Measurements from ENCODE around the gene IQCK.
"Not testable (repeated sequence)": the region's sequence is repeated elsewhere in the genome, so short reads cannot be mapped to it uniquely, and the experiment has no call there.

The IQCK gene, protein sequence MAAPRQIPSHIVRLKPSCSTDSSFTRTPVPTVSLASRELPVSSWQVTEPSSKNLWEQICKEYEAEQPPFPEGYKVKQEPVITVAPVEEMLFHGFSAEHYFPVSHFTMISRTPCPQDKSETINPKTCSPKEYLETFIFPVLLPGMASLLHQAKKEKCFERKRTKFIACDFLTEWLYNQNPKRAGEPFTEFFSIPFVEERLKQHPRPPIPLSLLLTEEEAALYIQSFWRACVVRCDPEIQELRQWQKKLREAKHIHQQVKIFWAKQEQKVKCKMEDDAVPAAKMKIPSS

DNA sequence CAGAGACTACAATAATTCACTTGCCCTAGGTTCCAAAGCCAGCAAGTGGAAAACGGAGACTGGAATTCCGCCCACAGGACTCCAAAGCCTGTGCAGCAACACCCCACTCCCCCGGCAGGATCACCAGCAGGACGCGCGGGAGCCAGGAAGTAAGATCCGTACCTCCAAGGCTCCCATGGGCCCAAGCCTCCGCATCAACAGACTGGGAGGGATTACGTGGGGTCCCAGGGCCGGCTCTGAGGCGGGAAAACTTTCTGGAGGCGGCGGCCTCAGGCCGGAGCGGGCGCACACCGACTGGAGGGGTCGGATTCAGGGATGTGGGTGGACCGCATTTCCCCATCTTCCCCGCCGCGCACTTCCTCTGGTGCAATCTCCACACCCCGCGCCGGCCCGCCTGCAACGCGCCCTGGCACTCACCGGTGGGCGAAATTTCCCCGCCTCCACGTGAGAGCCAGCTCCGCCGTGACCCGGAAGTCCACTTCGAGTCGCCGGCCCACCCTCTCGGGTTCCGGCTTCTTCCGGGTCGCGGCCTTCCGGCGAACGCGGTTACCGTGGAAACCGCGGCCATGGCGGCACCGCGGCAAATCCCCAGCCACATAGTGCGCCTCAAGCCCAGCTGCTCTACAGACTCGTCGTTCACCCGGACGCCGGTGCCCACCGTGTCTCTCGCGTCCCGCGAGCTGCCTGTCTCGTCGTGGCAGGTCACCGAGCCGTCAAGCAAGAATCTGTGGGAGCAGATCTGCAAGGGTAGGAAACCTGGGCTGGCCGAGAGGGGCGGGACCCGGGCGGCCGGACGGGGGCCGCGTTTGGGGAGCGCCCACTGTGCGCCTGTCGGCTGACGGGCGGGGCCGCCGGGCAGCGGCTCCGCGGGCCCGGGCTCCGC, at the start of gene IQCK, which contains the start of gene KNOP1:
Gene IQCK (plus strand): TSS at position 531 of the 883 bp plus-strand sequence. CDS start 36 bp downstream, at position 567.
Gene KNOP1 (minus strand): TSS at position 487 of the 883 bp plus-strand sequence. CDS start 3,192 bp downstream, outside the sequence.
- DNase-seq = peak; percentile 73 to 89

DNA sequence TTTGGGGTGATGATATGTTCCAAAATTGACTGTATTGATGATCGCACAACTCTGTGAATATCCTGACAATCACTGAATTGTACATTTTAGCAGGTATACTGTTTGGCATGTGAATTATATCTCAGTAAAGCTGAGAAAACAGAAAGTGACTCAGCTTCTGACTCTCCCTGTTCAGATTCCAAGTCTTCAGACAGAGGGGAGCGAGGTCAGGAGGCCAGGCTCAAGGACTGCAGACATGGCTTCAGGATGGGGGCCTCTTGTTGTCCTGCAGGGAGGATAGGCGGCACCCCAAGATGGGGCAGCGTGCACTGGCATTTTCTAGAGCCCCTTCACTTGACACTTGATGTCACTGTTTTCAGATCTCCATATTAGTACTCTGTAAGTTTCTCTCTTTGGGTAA, 45.7 kb upstream of the IQCK start:
- no peak for DNase-seq

DNA sequence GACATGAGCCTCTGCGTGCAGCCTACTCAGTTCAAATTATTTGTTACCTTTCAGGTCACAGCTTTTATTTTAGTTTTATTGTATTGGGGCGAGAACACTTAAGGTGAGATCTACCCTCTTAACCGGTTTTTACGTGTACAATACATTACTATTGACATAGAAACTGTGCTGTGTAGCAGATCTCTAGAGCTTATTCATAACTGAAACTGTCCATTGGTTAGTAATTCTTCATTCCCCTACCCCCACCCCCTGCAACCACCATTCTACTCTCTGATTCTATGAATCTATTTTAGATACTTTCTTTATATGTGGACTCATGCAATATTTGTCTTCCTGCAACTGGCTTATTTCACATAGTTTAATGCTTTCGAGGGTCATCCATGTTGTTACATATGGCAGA, 43.6 kb upstream of the IQCK start:
- DNase-seq = no peak

DNA sequence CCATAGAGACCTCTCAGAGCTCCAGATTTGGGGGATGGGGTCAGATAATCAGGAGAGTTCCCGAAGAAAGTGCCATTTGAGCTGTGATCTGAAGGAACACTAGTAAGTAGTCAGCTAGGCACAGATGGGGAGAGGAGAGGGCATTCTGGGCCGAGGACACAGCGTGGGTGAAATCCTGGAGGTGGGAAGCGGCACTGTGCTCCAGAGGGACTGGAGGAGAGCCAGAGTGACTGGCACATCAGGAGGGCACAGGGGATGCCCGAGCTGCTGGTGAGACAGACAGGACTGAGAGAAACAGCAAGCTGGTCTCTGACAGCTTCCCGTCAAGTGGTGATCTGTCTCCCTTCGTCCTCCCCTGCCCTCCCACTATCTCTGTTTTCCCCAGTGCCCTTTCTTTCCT, 40.7 kb upstream of the IQCK start:
- DNase-seq = no peak

DNA sequence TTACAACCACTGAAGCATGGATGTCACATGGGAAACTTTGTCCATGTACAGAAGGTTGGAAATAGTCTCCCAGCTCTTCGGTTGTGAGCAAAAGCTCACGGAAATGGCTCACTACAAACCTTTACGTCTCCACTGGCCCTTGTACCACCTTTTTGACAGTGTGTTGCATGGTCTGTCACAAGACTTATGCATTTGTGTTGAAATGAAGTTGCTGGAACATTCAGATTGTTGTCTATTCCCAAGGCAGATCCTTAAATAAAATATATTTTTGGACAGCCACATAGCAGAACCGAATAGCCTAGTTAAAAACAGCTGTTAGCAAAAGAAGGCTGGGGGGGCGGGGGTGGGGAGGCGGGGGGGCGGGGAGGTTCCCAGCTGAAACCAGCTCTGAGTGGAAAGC, 39.3 kb upstream of the IQCK start:
- no peak for DNase-seq

DNA sequence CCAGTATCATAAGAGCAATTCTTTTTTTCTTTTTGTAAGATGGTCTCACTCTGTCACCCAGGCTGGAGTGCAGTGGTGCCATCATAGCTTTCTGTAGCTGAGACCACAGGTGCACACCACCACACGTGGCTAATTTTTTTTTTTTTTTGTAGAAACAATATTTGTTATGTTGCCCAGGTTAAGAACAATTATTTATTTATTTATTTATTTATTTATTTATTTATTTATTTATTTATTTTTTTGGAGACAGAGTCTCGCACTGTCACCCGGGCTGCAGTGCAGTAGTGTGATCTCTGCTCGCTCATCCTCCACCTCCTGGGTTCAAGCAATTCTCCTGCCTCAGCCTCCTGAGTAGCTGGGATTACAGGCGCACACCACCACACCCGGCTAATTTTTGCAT, 38.8 kb upstream of the IQCK start:
- not testable (repeated sequence) for DNase-seq

DNA sequence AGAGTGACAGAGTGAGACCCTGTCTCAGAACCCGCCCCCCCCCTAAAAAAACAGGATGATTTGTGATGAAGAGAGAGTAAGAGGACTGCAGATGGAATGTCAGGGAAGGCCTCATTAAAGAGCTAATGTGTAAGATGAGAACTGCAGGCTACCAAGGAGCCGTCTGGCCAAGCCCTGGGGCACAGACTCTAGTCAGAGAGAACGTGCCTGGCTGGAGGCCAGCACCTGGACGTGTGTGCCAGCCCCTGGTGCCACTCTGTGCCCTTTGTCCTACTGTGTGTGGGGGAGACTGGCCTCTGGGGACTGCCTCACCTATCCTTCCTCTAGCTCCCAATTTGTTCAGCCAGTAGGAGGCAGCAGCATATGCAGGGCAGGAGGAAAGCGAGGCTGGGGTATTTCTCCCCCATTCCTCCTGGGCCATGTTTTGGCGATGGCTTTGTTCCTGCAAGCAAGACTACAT, 37.2 kb upstream of the IQCK start:
- DNase-seq = no peak

DNA sequence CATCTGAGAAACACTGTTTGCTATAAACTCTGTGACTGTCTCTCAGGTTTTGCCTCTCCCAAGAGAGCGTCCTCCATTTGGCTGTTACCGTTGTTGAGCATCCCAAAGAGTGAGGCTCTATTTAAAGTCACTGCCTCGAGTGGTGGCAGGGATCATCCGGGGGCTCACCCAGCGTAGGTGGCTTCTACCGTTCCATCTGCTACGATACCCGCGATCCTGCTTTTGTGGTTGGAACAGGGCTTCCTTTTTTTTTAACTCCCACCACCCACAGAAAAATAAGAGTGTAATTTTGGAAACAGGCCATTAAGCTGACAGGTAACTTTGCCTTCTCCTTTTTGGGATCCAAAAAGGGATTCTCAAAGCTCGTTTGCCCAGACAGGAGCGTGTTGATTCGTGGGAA, 36.4 kb upstream of the IQCK start:
- DNase-seq = no peak

DNA sequence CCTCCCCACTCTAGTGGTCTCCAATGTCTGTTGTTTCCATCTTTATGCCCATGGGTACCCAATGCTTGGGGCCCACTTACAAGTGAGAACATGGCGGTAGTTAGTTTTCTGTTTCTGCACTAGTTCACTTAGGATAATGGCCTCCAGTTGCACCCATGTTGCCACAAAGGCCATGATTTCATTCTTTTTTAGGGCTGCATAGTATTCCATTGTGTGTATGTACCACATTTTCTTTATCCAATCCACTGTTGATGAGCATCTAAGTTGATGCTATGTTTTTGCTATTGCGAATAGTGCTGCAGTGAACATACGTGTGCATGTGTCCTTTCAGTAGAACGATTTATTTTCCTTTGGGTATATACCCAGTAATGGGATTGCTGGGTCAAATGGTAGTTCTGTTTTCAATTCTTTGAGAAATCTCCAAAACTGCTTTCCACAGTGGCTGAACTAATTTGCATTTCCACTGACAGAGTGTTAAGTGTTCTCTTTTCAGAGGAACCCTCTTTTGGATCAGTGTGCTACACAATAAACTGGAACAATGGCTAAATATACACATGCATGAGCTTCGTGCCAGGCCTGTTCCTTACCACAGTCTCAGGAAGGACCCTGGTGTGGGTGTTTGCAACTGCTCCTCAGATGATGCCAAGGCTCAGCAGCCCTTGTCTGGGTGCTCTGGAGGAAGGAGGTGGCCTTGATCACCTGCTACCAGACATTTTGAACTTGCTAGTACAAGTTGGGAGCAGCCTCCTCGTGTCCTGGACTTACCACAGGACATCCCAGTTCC, 34.4 kb upstream of the IQCK start:
- DNase-seq = no peak

DNA sequence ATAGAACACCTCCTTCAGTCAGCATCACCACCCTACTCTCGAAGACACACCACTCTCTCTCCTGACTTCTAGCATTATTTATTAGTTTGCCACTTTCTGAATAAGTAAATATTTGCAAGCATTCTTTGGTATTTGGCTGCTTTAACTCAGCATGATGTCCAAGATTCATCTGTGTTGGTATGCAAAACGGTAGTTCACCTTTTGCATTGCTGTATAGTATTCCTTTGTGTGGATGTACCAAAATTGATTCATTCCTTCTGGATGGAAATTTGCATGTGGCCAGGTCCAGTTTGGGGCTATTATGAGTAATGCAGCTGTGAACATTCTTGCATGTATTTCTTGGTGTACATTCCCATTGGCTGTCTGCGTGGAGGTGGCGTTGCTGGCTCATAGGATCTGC, 32.9 kb upstream of the IQCK start:
- DNase-seq = no peak

DNA sequence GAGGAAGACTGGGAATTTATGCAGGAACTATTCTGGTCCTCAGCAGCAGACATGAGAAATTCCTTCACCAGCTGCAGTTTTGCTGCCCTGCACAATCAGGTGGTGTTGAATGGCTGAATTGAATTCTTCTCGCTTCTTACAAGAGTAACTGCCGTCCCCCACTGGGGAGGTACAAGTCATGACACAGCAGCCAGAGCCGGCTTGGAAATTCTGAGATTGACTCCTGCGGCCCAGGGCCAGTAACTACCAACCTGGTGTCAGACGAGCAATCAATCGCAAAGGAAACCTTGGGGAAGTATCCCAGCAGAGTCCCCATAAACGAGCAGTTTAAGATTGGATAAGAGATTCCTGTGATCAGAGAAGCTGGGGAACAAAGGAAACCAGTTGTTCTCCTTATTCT, 30.8 kb upstream of the IQCK start:
- no peak for DNase-seq

DNA sequence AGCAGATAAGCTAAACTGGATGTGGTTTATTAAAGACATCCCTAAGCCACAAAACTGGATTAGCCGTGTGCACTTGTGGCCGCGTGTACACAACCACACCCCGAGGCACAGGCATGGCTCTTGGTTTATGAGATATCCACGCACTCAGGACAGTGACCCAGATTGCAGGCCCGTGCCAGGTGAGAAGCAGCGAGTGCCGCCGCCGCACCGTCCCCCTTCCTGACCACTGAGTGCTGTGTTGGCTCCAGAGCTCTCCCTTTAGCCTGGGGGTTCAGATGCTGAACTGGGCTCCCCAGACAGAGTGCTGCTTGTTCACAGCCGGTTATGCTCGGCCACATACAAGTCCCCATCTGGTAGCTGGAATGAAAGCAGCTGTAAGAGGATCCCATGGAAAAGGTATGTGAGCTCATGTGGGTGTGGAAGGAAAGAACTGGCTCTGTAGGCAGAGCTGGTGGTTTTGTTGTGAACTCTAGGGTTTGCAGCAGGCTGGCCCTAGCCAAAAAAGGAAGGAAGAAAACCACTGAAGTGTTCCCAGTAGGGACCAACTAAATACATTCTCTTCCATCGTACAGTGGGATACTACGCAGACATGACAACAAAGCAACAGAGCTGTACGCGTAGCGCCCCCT, 29.6 kb upstream of the IQCK start:
- DNase-seq = no peak

DNA sequence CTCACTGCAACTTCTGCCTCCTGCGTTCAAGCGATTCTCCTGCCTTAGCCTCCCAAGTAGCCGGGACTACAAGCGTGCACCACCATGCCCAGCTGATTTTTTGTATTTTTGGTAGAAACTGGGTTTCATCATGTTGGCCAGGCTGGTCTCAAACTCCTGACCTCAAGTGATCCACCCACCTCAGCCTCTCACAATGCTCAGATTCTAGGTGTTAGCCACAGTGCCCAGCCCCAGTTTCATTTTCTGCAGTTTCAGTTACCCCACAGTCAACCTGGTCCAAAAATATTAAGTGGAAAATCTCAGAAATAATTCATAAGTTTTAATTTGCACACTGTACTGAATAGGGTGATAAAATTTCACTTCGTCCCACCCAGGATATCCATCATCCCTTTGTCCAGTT, 28.7 kb upstream of the IQCK start:
- no peak for DNase-seq

DNA sequence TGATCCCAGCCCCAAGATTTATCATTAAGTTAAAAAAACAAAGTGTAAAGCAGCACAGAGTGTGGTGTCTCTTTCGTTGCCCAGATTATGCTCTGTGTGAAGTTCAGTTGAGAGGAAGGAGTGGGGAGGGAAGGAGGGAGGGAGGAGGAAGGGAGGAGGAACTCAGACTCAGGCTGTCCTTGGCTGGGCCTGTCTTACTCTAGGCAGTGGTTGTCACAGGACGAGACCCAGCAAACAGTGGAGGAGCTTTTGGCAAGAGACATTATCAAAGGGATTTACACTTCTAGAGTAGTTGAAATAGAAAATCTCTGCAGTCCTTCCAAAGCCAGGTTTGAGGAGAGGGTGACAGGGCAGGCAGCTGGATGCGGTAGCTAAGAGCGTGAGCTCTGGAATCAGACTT, 27.9 kb upstream of the IQCK start:
- no peak for DNase-seq

DNA sequence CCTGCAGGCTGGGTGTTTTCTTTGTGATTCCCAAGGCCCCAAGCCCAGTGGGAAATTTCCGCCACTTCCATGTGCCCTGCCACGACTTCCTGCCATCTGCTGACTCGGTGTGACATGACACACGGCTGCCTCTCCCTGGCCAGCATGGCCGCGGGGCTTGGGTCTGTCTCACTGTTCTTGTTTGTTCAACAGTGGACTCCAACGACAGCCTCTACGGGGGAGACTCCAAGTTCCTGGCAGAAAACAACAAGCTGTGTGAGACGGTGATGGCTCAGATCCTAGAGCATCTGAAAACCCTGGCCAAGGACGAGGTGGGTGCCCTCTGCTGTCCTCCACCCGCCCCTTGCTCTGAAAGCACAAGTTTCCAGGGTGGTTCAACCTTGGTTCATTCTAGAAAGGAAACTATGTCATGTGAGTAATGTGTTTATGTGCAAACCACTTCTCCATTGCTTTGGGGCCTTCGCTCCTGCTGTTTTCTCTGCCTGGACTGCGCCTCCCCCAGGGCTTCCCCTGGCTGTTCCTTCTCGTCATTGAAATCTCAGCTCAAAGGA, 26.8 kb upstream of the IQCK start:
- DNase-seq = peak in 1 of 2 experiments; percentile 11

DNA sequence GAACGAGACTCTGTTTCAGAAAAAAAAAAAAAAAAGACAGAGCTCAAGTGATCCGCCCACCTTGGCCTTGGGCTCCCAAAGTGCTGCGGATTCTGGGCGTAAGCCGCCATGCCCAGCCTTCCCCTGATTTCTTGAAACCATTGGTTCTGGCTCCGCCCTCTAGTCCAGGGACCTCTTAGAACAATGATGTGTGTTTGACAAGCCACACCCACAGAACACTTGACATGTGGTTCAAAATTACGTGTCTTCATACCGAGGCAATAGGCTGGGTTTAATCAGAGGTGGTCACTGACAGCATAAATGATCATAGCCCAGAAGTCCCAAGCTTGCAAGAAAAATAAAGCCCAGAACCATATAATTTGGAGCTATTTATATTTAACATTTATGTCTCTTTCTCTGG, 23.1 kb upstream of the IQCK start:
- DNase-seq = no peak

DNA sequence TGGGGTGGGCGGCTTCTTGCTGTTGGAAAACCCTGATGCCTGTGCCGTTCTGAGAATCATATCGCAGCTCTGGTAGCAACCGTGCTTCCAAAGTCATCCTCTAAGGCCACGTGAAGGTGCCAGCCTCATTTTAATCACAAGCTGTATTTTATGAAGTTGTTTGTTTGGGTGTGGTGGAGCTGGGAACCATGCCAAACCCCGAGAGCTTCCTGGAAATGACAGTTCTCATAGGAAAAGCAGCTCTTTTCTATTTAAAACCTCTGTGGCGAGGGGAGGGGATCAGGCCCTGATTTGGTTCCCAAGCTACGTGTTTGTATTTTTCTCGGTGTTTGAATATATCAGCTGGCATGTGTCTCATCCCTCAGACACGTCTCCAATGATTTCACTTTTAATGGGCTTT, 21.7 kb upstream of the IQCK start:
- DNase-seq = peak; percentile 14 to 38

DNA sequence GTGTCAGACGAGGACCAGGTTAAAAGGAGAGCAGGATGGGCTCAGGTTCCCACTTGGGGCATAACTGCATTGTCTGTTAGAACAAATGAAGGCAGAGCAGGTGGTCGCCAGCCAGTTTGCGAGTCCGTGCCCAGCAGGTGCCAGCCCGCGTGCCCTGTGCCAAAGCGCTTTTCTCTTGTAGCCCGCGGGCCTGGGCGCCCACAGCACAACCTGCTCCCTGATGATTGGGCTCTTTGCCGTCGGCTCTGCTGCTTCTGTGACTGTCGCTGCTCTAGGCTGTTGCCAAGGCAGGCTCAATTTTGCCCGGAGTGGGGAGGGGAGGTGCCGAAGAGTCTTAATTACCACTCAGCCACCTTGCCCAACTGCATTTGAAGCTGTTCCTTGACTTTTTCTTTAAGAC, 21.1 kb upstream of the IQCK start:
- peak in 1 of 2 experiments; percentile 32 for DNase-seq

DNA sequence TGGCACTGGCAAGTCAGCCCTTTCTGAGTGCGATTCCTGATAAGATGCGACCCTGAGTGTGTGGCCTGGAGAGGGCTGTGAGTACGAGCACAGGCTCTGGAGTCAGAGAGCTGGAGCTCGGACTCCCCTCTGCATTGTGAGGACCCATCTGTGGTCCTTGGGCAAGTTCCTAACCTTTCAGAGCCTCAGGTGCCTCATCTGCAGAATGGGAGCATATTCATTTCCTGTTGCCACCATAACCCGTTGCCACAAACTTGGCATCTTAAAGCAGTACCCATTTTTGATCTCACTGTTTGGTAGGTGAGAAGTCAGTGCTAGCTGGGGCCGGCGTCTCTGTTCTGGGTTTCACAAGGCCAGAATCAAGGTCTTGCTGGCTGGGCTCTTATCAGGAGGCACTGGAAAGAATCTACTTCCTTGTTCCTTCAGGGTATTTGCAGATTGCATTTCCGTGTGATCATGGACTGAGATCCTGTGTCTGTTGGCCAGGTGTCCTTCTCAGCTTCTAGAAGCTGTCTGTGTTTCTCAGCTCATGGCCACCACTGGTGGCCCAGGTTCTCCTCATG, 20.2 kb upstream of the IQCK start:
- no peak for DNase-seq

DNA sequence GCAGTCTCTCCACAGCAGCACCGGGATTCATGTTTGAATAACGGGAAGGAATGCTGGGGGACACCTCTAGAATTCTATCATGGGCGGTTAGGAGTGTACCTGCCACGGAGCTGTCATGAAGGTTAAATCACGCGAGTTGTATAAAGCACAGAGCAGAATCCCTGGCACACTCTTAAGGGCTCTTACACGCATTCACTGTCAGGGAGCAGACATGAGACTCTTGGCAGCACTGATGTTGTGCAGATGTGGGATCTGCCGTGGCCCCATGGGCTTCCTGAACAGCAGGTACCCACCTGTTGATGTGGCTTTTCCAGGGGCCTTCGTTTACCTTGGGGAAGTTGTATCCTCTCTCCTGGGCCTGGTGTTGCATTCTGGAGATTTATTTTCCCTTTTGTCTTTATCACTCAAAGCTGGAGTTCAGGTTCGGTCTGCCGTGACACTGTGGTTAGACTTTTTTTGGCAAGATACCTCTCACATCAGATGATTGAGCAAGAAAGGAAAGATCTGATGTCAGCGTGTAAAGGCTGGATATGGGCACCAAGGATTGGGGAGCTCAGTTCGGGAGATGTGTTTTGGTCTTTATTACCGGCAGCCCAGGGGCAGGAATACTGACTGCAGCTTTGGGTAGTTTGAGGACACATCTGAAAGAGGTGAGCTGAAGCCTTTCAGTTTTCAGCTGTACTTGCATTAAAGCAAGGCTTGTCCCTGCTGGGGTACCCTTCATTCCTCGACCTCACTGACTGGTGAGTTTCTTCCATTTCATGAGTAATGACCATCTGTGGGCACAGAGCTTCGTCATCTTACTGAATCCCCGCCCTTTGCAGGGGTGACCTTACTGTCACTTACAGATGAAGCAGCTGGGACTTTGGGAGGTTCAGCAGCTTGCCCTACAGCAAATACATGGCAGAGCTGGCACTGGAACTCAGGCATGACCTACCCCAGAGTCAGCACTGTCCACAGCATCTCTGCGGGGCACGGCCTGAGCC, 19.3 kb upstream of the IQCK start:
- no peak for DNase-seq

DNA sequence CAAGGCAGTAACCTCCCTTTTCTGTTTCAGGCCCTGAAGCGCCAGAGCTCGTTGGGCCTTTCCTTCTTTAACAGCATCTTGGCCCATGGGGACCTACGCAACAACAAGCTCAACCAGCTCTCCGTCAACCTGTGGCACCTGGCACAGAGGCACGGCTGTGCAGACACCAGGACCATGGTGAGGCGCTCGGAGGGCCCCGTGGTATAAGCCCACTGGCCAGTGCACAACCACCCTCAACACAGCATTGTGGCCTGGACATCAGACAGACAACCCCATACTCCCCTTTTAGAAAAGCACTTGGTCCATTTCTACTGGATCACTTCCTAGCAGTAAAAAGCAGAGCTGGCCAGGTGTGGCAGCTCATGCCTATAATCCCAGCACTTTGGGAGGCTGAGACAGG, 18.6 kb upstream of the IQCK start:
- no peak for DNase-seq

Measured in NCI-H446 (cell line).